ENCODE results near the gene CNTNAP5.

Gene CNTNAP5

DNA sequence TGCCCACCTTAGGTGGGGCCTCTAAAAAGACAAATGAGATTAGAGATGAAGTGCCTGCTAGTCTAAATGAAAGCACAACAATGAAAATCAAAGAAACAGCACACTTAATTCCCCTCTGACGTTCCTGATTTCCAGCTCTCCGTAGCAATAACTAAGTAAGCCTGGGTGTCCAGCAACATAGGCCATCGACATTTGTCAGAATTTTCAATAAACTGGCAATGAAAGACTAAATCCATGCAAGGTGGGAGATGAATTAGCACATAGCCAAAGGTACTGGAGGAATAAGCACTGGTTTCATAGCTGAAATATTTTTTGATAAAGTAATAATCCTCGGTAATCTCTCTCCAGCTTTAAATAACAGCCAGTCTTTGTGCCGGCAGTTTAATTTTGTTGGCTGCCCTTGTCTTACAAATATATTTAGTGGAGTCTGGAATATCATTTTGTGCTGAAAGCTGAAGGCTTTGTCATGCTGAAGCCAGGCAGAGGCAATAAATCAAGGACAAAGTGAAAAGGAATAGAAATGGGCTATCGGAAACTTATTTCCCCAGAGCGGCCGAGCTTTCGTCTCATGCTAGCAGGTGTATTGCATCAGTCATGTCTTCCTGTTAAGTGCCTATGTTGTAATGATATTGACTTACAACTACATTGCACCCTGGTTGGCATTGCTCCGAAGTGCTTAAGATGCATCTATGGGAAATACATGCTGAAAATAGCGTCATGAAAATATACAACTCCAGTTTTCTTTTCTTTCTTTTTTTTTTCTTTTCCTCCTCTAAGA lies 790.1 kb downstream of the CNTNAP5 start:
- no peak for DNase-seq (ENCODE audit: low read depth)

DNA sequence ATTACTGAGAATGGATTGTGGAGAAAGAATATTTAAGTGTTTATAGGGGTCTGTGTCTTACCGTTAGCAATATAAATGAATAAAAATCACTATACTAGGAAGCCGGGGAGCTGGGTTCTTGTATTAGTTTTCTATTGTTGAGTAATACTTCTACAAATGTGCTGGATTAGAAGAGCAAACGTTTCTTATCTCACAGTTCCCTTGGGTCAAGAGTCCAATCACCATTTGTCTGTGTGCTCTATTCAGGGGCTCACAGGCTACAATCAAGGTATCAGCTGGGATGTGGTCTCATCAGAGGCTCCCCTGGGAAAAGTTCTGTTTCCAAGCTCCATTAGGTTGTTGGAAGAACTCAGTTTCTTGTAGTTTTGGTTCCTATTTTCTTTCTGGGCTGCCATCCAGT lies 790.9 kb downstream of the CNTNAP5 start:
- DNase-seq (ENCODE audit: low read depth): no peak

DNA sequence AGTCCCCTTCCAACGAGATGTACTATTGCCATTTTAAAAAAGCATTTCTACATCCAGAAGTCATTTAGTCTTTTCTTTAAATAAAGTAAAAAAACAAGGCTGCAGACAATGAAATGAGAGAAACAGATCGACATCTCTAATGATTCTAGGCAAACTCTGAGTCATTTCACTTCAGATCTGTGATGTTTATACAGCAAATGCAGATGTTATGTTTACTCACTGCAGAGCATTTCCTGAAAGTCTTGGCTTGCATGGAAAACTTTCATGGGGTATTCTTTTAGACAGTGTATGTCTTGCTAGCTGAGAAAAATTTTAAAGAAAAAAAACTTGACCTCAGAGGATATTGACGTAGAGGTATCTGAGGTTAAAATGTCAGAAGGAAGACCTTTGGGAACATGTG lies 797.4 kb downstream of the CNTNAP5 start:
- no peak for DNase-seq (ENCODE audit: low read depth)

- DNase-seq (ENCODE audit: low read depth): no peak
Observed at GRCh38 chr2:124824441-124824840, 799.4 kb downstream of the CNTNAP5 start.

DNA sequence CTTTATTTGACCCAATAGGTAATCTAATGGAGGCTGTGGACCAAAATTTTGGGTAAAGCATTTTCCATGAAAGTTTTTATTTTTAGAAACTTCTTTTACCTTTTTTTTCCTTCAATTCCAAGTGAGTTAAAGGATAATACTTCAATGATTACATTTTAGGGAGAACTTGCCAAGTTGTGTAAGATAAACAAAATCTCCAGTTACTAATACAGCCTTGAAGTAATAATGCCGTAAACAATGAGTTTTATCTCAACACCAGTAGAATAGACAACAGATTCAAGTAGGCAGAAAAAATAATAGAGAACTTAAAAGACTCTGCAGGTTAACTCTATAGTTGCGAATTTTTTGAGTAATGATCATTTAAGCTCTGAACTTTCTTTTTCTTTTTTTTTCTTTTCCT lies 807.4 kb downstream of the CNTNAP5 start:
- DNase-seq (ENCODE audit: low read depth): no peak

- DNase-seq (ENCODE audit: low read depth): no peak
Observed at GRCh38 chr2:124834331-124834730, 809.2 kb downstream of the CNTNAP5 start.

DNA sequence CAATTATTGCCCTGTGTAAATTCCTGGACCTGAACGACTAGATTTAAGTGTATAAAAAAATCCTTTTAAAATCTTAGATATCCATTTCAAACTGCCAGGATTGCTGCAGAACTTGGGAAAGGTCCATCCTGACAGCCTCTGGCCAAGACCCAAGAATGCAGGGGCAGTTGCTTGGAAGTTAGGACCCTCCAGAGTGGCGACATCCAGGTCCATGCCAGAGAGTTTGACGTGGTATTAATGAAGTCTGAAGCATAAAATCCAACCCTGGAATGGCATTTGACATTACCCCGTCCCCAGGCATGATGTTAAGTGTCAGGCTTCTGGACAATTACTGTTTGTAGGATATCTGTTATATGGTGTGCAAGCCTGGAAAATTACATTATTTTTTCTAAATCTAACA lies 810.2 kb downstream of the CNTNAP5 start:
- no peak for DNase-seq (ENCODE audit: low read depth)

- peak; percentile 60 for DNase-seq (ENCODE audit: low read depth)
Observed at GRCh38 chr2:124836416-124836815, 811.3 kb downstream of the CNTNAP5 start.

DNA sequence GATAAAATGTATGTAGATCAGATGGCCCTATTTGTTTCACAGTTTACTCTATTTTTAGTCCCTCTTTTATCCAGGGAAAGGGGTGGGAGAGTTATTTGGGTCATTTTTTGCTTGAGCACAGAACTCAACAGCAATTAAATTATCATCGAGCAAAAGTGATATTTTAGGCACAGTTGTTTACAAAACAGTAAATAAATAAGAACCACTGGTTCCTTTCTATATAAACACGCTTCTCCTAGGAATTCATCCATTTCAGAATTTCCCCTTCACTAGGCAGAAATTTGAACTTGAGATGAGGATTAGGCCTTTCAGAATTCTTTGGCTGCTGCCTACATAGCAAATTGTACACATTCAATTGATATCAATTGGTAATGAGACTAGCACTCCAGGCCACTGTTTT lies 812.4 kb downstream of the CNTNAP5 start:
- DNase-seq (ENCODE audit: low read depth): no peak

DNA sequence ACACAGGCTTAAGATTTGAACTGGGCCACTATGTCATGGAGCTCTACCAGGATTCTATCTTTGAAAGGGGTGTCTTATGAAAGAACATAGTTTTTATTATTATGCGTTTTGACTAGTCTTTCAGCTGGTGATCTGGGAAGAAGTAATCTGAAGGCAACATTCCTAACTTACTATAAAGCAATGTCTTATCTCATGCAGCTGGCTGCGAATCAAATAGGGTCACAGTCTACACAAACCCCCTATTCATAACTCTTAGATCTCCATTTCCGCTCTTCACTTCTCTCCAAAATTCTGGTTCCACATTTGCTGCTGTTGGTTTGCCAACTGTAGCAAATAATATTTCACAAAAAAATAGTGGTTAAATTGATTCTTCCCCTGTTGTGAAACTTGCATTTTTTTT lies 813.3 kb downstream of the CNTNAP5 start:
- DNase-seq (ENCODE audit: low read depth): no peak

DNA sequence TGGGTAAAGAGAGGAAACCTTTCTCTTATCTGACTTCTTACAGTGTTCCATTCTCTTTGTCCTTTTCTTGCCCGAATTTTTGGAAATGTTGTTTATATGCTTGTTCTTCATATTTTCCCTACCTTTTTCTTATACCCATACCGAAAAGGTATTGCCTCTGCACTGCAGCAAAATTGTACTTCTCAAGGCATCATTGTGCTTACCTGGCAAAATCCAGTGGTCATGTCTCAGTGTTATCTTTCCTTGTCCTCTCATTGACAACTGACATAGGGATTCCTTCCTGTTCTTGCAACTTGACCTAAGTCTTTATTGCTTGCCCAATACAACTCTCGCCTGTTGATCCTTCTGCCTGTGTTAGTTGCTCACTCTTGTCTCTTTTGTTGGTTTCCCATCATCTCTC lies 842.2 kb downstream of the CNTNAP5 start:
- no peak for DNase-seq (ENCODE audit: low read depth)

GRCh38 chr2:124874219-124874618 lies 849.1 kb downstream of the CNTNAP5 start:
- no peak for DNase-seq (ENCODE audit: low read depth)

DNA sequence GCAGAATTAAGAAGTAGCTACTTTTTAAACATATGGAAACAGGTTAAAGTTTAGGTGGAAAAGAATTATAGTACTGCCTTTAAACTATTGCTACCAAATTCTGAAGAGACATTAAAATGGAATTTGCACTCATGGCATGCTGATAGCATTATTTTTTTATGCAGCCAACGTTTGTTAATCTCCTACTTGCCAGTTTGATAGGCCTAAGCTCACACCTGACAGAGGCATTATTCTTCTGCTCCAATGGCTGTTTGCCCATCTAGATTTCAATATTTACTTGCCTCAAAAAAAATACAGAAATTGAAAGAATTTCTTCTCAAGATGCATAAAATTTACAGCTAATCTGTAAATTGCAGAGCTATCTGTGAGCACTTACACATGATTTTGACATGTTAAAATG lies 849.6 kb downstream of the CNTNAP5 start:
- DNase-seq (ENCODE audit: low read depth): no peak

DNA sequence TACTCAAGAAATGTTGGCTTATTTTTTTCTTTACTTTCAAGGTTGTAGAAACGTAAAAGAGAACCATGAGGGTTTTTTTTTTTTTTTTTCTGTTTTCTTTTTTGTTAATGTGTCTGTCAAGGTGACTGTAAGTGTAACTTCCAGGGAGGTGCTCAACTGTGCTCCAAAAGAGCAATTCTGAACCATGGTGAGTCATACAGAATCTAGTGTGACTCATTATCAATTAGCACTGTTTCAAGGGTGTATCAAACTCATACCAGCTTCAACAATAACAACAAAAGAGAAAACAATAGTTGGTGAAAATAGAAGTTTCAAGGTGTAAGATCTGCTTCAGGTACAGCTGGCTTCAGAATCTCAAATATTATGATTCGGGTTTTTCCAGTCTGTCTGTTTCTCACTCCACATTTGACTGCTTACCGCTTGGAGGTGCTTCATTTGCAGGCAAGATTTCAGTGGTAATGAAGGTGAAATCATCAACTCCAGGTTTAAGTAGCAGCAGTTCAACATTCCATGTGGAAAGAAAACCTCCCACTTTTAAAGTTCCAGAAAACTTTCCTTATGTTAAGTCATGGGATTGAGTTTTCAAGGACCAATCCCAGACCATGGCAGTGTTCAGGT lies 850.6 kb downstream of the CNTNAP5 start:
- DNase-seq (ENCODE audit: low read depth): no peak

- DNase-seq (ENCODE audit: low read depth): no peak
Observed at GRCh38 chr2:124877141-124877577, 852.1 kb downstream of the CNTNAP5 start.

GRCh38 chr2:124879640-124880039 lies 854.6 kb downstream of the CNTNAP5 start:
- DNase-seq (ENCODE audit: low read depth): no peak

DNA sequence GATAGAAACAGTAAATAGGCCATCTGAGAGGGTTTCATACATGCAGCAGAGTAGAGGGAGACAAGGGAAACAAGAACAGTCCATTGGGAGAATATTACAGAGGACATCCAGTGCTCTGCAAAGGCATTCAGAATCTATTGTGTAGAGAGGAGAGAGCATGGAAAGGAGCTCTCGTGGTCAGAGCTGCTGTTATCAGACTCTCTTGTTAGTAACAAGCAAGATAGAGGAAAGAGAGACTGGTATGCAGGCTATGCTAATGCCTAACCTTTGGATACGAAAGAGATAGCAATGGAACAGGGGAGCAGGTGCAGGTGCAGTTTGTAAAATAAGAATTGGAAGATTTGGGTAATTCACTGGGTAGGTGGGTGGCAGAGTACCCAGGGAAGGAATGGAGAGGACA lies 855.9 kb downstream of the CNTNAP5 start:
- no peak for DNase-seq (ENCODE audit: low read depth)

GRCh38 chr2:124882423-124882822 lies 857.3 kb downstream of the CNTNAP5 start:
- no peak for DNase-seq (ENCODE audit: low read depth)

DNA sequence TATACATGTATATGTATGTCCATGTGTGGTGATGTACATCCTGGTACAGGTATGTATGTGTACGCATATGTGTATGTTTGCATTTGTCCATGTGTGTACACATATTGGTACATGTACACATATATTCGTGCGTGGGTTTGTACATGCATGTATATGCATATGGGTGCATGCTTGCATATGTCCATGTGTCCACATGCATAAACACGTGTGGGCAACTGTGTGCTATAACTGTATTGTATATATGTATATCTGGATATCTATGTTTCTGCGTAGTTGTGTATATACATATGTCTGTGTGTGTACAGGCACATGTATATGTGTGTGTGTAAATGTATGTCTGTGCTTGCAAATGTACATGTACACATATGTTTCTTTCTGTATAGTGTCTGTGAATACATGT lies 858.5 kb downstream of the CNTNAP5 start:
- DNase-seq (ENCODE audit: low read depth): no peak

- DNase-seq (ENCODE audit: low read depth): no peak
Observed at GRCh38 chr2:124884315-124884714, 859.2 kb downstream of the CNTNAP5 start.

- no peak for DNase-seq (ENCODE audit: low read depth)
Observed at GRCh38 chr2:124886216-124886615, 861.1 kb downstream of the CNTNAP5 start.

DNA sequence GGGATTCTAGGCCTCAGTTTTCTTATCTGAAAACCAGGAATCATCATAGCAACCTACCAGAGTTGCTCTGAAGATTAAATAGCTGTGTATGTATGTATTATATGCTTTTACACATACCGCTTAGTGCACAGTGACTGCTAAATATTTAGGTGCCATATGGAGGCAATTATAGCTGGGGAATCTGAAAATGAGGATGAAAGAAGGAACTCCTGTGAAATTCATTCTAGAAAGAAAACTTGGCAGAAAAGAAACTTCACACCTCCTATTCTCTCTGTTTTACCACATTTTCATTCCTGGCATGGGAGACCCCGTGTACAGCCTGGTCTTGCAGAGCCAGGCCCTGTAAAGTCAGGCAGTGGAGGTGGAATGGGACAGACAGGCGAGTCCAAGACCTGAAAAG lies 862.4 kb downstream of the CNTNAP5 start:
- DNase-seq (ENCODE audit: low read depth): no peak

DNA sequence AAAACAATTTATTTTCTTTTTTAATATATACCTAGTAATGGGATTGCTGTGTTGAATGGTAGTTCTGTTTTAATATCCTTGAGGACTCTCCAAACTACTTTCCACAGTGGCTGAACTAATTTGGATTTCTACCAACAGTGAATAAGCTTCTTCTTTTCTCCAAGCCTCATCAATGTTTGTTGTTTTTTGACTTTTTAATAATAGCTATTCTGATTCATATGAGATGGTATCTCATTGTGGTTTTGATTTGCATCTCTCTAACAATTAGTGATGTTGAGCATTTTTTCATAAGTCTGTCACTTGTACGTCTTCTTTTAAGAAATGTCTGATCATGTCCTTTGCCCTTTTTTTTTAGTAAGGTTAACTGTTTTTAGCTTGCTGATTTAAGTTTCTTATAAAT lies 863.3 kb downstream of the CNTNAP5 start:
- no peak for DNase-seq (ENCODE audit: low read depth)

GRCh38 chr2:124894199-124894598 lies 869.1 kb downstream of the CNTNAP5 start:
- DNase-seq (ENCODE audit: low read depth): no peak

Data from fibroblast of gingiva (primary cell).